ENCODE results near the gene FADS2. TPM values are rescaled to one million over a fixed set of nuclear protein-coding genes. Genes with fewer than 3 reads are reported as not detected.

Gene FADS2
- total RNA-seq, 4 donors from 2014 or later: 1.6 to 30.7 (median 12.0) TPM

DNA sequence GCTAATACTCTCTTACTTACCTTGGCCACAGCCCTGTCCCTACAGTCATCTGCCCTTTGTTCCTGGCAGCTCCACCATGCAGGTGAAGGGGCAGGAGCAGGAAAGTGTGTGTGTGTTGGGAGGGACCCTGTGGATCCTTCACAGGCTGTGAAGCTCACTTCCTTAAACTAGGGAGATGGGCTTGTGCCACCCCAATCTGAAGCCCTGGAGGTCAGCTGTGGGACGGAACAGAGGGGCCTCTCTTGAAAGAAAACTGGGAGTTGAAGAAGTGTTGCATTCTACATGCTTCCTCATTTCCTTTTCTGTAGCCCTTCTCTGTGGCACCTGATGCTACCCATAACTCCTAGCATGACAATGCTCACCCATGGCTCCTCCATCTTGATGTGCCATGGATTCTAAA is 23.0 kb upstream of the FADS2 start:
- Histone ChIP-seq H3K27me3 (no peaks in the 10 kb centered on the region), H3K27ac (no peak overlapping the region), H3K9me3 (no peaks in the 10 kb centered on the region), H3K4me1 (no peaks in the 10 kb centered on the region), H3K4me3 (no peak overlapping the region), H3K36me3 (peaks cover 0 to 23% (median 0%) of the 10 kb centered on the region in 3 donors)
- TF ChIP-seq, protein P1, sequence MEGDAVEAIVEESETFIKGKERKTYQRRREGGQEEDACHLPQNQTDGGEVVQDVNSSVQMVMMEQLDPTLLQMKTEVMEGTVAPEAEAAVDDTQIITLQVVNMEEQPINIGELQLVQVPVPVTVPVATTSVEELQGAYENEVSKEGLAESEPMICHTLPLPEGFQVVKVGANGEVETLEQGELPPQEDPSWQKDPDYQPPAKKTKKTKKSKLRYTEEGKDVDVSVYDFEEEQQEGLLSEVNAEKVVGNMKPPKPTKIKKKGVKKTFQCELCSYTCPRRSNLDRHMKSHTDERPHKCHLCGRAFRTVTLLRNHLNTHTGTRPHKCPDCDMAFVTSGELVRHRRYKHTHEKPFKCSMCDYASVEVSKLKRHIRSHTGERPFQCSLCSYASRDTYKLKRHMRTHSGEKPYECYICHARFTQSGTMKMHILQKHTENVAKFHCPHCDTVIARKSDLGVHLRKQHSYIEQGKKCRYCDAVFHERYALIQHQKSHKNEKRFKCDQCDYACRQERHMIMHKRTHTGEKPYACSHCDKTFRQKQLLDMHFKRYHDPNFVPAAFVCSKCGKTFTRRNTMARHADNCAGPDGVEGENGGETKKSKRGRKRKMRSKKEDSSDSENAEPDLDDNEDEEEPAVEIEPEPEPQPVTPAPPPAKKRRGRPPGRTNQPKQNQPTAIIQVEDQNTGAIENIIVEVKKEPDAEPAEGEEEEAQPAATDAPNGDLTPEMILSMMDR (IDR thresholded peaks at IDR 0.05): no peak
- no peak for TF ChIP-seq POLR2A (IDR thresholded peaks at IDR 0.05)
- DNase-seq: no peak

DNA sequence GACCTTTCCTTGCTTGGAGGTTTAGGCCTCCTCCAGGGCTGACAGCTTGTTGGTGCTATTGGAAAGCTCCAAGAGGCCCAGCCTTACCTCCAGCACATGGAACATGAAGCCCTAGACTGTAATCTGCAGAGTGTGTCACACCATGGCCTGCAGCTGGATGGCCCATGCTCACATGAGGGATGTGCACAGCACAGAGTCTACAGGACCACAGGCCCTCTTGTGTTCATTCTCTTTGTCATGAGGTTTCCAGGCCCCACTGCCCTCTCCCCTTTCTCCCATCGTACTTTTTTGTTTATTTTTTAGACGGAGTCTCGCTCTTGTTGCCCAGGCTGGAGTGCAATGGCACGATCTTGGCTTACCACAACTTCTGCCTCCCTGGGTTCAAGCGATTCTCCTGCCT is 21.3 kb upstream of the FADS2 start:
- H3K36me3 ChIP-seq: peaks cover 0 to 20% (median 0%) of the 10 kb centered on the region in 3 donors

DNA sequence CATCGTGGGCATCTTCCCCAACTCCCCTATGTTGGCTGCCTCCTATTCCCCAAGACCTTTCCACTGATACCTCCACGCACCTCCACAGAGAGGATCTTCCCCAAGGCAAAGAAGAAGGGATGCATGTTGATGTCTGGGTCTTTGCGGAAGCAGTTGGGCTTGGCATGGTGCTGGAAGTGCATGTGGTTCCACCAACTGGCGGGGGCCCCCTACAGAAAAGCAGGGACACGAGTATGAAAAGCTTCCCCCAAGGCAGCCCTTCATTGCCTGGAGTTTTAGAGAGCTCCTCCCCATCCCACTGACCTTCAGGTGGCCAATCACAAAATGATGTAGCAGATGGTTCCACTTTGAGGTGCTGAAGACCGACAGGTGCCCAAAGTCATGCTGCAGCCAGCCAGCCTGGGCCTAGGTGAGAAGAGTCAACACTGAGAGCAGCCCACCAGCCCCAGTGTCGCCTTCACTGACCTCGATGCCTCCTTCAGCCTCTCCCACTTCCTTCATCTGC is 17.4 kb upstream of the FADS2 start:
- H3K27me3 ChIP-seq: no peaks in the 10 kb centered on the region
- no peak overlapping the region for H3K4me3 ChIP-seq
- TF ChIP-seq, protein P1 (IDR thresholded peaks at IDR 0.05): no peak
- TF ChIP-seq POLR2A (IDR thresholded peaks at IDR 0.05): no peak
- H3K36me3 ChIP-seq: peaks cover 0 to 9% (median 0%) of the 10 kb centered on the region in 3 donors
- H3K4me1 ChIP-seq: peaks cover 0 to 16% (median 8%) of the 10 kb centered on the region in 4 donors
- no peak overlapping the region for H3K27ac ChIP-seq
- no peaks in the 10 kb centered on the region for H3K9me3 ChIP-seq
- no peak for DNase-seq

More for the DNA sequence above, 21.3 kb upstream of the FADS2 start:
- Histone ChIP-seq H3K27me3 (no peaks in the 10 kb centered on the region), H3K27ac (no peak overlapping the region), H3K9me3 (no peaks in the 10 kb centered on the region), H3K4me1 (no peaks in the 10 kb centered on the region), H3K4me3 (no peak overlapping the region)
- no peak for TF ChIP-seq POLR2A (IDR thresholded peaks at IDR 0.05)
- TF ChIP-seq, protein P1 (IDR thresholded peaks at IDR 0.05): no peak
- no peak for DNase-seq

DNA sequence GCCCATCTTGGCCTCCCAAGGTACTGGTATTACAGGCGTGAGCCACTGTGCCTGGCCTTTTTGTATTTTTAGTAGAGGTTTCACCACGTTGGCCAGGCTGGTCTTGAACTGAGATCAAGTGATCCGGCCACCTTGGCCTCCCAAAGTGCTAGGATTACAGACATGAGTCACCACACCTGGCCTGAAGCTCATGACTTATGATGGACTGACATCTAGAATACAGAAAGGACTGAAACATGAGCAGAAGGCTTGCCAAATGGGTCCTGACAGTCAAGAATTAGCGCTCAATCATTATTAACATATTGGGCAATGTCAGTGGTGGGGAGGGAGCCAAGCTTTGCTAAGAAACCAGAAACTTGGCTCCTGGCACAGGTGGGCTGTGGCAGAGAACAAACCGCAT is 16.3 kb upstream of the FADS2 start:
- H3K27ac ChIP-seq: no peak overlapping the region
- no peaks in the 10 kb centered on the region for H3K9me3 ChIP-seq
- TF ChIP-seq, protein P1 (IDR thresholded peaks at IDR 0.05): no peak
- TF ChIP-seq POLR2A (IDR thresholded peaks at IDR 0.05): no peak
- DNase-seq: no peak
- H3K4me1 ChIP-seq: peaks cover 0 to 26% (median 16%) of the 10 kb centered on the region in 4 donors
- H3K36me3 ChIP-seq: peaks cover 0 to 9% (median 0%) of the 10 kb centered on the region in 3 donors
- no peak overlapping the region for H3K4me3 ChIP-seq
- no peaks in the 10 kb centered on the region for H3K27me3 ChIP-seq

DNA sequence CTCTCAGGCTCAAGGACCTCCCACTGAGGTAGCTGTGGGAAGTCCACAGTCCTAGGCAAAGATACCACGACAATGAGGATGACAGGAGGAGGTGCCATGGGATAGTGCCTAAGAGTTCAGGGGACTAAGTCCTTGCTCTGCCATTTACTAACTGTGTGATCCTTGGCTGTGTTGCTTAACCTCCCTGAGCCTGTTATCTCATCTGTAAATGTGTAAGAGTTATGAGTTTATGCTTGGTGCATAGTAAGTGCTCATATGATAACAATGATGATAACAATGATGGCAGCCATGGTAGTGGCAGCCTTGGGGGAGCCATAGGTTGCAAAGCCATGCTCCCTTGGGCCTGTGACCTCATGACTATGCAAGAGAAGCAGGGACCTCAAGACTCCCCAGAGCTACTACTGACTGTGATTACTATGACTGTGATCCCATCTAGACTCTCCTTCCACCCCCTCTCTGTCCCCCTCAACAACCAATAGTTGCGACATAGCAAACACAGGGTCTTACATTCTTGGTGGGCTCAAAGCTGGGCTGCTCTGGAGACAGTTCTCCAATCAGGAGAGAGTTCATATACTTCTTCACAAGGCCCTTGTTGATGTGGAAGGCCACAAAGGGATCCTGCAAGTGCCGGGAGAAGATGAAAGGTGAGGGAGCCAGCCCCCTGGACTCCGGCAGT is 15.2 kb upstream of the FADS2 start:
- Histone ChIP-seq H3K27ac (no peak overlapping the region), H3K4me1 (peaks cover 0 to 26% (median 18%) of the 10 kb centered on the region in 4 donors), H3K9me3 (no peaks in the 10 kb centered on the region), H3K4me3 (no peak overlapping the region), H3K27me3 (no peaks in the 10 kb centered on the region), H3K36me3 (peaks cover 0 to 9% (median 0%) of the 10 kb centered on the region in 3 donors)
- TF ChIP-seq, protein P1 (IDR thresholded peaks at IDR 0.05): no peak
- TF ChIP-seq POLR2A (IDR thresholded peaks at IDR 0.05): no peak
- DNase-seq: no peak
